ENCODE measurements around the gene SDR9C7.

DNA sequence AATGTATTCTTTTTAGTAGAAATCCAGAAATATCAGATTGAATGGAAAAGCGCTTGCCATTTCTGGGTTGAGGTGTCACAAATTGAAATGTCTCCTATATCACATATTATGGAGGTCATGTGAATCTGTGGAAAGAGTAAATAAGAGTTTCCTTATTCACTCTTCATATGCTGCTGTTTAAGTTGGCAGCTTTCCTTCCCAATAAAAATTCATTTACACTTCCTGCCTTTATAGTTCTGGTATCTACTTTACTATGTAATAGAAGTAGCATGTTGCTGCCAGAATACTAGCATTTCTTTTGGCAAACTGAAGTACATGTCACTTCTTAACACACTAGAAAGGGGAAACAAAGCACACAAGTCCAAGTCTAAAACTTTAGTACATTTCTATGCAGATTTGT, 60.8 kb downstream of the SDR9C7 start:
- no peak for TF ChIP-seq CTCF (conservative IDR thresholded peaks at IDR 0.05; ENCODE audit: low read length)
- TF ChIP-seq EZH2phosphoT487 (IDR thresholded peaks at IDR 0.05; ENCODE audit: borderline replicate concordance, low read depth, low read length) = no peak

All from OCI-LY7 (cell line).